ENCODE data around the gene SAXO1.

DNA sequence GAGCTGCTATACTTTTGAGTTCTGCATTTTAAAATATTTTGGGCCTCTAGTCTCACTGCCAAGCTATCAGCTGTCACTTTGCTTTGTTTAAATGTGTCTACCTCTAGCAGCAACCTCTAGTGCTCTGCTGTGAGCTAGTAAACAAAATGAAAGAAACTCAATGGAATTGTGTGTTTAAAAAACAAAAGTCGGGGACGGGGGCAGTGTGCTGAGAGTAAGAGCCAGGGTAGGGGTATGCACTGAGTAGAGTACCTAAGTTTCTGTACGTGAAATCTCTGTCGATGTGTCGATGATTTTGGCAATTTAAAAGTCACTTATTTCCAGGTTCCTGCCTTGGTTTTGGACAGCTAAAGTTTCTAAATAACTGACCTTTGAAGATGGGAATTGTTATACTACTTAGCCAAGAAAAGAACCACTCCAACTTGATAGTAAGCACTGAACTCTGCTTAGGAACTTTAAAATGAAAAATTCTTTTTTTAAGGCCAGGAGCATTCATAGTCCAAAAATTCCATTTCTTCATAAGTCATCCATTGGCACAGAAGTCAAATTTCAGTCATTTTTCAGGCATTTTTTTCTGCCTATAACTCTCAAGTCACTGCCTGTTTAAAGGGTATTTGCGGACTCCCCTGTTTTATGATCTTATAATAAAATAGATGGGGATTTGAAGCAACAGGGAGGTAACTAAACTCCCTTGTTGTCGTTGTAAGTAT lies 111.5 kb downstream of the SAXO1 start:
- TF ChIP-seq, protein P1, sequence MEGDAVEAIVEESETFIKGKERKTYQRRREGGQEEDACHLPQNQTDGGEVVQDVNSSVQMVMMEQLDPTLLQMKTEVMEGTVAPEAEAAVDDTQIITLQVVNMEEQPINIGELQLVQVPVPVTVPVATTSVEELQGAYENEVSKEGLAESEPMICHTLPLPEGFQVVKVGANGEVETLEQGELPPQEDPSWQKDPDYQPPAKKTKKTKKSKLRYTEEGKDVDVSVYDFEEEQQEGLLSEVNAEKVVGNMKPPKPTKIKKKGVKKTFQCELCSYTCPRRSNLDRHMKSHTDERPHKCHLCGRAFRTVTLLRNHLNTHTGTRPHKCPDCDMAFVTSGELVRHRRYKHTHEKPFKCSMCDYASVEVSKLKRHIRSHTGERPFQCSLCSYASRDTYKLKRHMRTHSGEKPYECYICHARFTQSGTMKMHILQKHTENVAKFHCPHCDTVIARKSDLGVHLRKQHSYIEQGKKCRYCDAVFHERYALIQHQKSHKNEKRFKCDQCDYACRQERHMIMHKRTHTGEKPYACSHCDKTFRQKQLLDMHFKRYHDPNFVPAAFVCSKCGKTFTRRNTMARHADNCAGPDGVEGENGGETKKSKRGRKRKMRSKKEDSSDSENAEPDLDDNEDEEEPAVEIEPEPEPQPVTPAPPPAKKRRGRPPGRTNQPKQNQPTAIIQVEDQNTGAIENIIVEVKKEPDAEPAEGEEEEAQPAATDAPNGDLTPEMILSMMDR (IDR thresholded peaks at IDR 0.05): no peak
- no peak for TF ChIP-seq EZH2 (IDR thresholded peaks at IDR 0.05)

All from neural progenitor cell (in vitro differentiated cells).